IMR-90 (cell line): ENCODE measurements around the gene SUGCT. TPM values are rescaled to one million over a fixed set of nuclear protein-coding genes. Genes with fewer than 3 reads are reported as not detected.

Experiments
- ATAC-seq: fragments of 200-7000 bp; cut with Tn5 transposase; 2 replicates; pipeline ENCODE4 v1.9.1; 2020; ENCODE audit warnings: low read depth, mild to moderate bottlenecking, moderate library complexity
- BruUV-seq: library from RNA; stranded (reverse); fragments of 400-500 nt; replicated peaks from 2 replicates; lab custom pipeline; 2021; lab: Mats Ljungman, UMichigan
- CTCF ChIA-PET: fragments of 300-600 bp; formaldehyde crosslinking; extraction: SDS; loops from one replicate; lab custom pipeline; 2021; ENCODE audit warnings: antibody characterized with exemption; lab: Yijun Ruan, JAX
- POLR2A ChIA-PET: fragments of 300-600 bp; sonication (Branson Sonifier 250); formaldehyde crosslinking; loops from one replicate; lab custom pipeline; 2022; ENCODE audit warnings: antibody characterized with exemption; ENCODE audit not compliant: unreplicated experiment; lab: Charles Lee
- DNase-seq: peaks from one replicate; pipeline ENCODE4 v3.0.0; 2013
- H2AFZ ChIP-seq: replicated peaks from 2 replicates; pipeline ENCODE3; 2013; ENCODE audit warnings: low read length, mild to moderate bottlenecking; ENCODE audit not compliant: poor library complexity
- H2AK5ac ChIP-seq: 2 replicates; pipeline ENCODE4 v1.6.1; 2013; ENCODE audit warnings: low read depth, low read length, inconsistent platforms
- H2AK9ac ChIP-seq: replicated peaks from 2 replicates; pipeline ENCODE3; 2013; ENCODE audit warnings: mild to moderate bottlenecking, low read depth, low read length, moderate library complexity; ENCODE audit not compliant: poor library complexity
- H2BK120ac ChIP-seq: 2 replicates; pipeline ENCODE4 v1.6.1; 2013; ENCODE audit warnings: low read depth, low read length, inconsistent platforms
- H2BK15ac ChIP-seq: 3 replicates; pipeline ENCODE4 v1.6.1; 2013; ENCODE audit warnings: low read depth, low read length, inconsistent platforms
- H2BK20ac ChIP-seq: 2 replicates; pipeline ENCODE4 v1.6.1; 2013; ENCODE audit warnings: low read depth, mild to moderate bottlenecking, inconsistent platforms, low read length, moderate library complexity
- H2BK5ac ChIP-seq: 2 replicates; pipeline ENCODE4 v1.6.1; 2013; ENCODE audit warnings: mild to moderate bottlenecking, low read depth, low read length, inconsistent platforms; ENCODE audit not compliant: poor library complexity, severe bottlenecking
- H3K14ac ChIP-seq: replicated peaks from 2 replicates; pipeline ENCODE4 v1.6.1; 2013; ENCODE audit warnings: low read depth, low read length, inconsistent platforms
- H3K18ac ChIP-seq: 2 replicates; pipeline ENCODE4 v1.6.1; 2013; ENCODE audit warnings: low read depth, low read length, control low read depth
- H3K23ac ChIP-seq: 2 replicates; pipeline ENCODE4 v1.6.1; 2013; ENCODE audit warnings: low read depth, low read length, inconsistent platforms
- H3K27ac ChIP-seq: 2 replicates; pipeline ENCODE4 v1.5.1; 2013; ENCODE audit warnings: mild to moderate bottlenecking, control low read depth, low read length; ENCODE audit not compliant: insufficient read depth
- H3K27me3 ChIP-seq: 2 replicates; pipeline ENCODE4 v1.6.1; 2013; ENCODE audit warnings: low read length; ENCODE audit not compliant: control insufficient read depth, insufficient read depth
- H3K36me3 ChIP-seq: 2 replicates; pipeline ENCODE4 v1.6.1; 2013; ENCODE audit warnings: low read length, mixed read lengths; ENCODE audit not compliant: control insufficient read depth, insufficient read depth
- H3K4ac ChIP-seq: 2 replicates; pipeline ENCODE4 v1.6.1; 2013; ENCODE audit warnings: low read depth, low read length, inconsistent platforms
- H3K4me1 ChIP-seq: 2 replicates; pipeline ENCODE4 v1.6.1; 2013; ENCODE audit warnings: low read length, mixed read lengths; ENCODE audit not compliant: control insufficient read depth, insufficient read depth
- H3K4me2 ChIP-seq: 2 replicates; pipeline ENCODE4 v1.6.1; 2013; ENCODE audit warnings: low read depth, mild to moderate bottlenecking, control low read depth, low read length, moderate library complexity
- H3K4me3 ChIP-seq: 2 replicates; pipeline ENCODE4 v1.5.1; 2013; ENCODE audit warnings: low read depth, mild to moderate bottlenecking, control low read depth, low read length, moderate library complexity; ENCODE audit not compliant: insufficient read depth
- H3K56ac ChIP-seq: 2 replicates; pipeline ENCODE4 v1.6.1; 2013; ENCODE audit warnings: low read length, inconsistent platforms; ENCODE audit not compliant: insufficient read depth; ENCODE audit errors: extremely low read depth
- H3K79me1 ChIP-seq, 2 experiments: 2 replicates each; pipeline ENCODE4 v1.6.1; 2013; ENCODE audit warnings: low read length in 2 of 2, inconsistent platforms in 1 of 2, low read depth in 1 of 2
- H3K9ac ChIP-seq: 2 replicates; pipeline ENCODE4 v1.6.1; 2013; ENCODE audit warnings: low read depth, low read length, control low read depth
- H3K9me1 ChIP-seq: 2 replicates; pipeline ENCODE4 v1.6.1; 2013; ENCODE audit warnings: low read length, inconsistent platforms; ENCODE audit not compliant: insufficient read depth
- H3K9me3 ChIP-seq: 2 replicates; pipeline ENCODE4 v1.6.1; 2013; ENCODE audit warnings: low read length; ENCODE audit not compliant: control insufficient read depth, insufficient read depth
- H4K20me1 ChIP-seq: 2 replicates; pipeline ENCODE4 v1.6.1; 2013; ENCODE audit warnings: low read length, inconsistent platforms; ENCODE audit not compliant: insufficient read depth
- H4K5ac ChIP-seq: 2 replicates; pipeline ENCODE4 v1.6.1; 2013; ENCODE audit warnings: mild to moderate bottlenecking, low read depth, low read length, control low read depth
- H4K8ac ChIP-seq, 2 experiments: 2 replicates each; pipeline ENCODE4 v1.6.1; 2013; ENCODE audit warnings: low read depth in 2 of 2, low read length in 2 of 2, control low read depth in 1 of 2, inconsistent platforms in 1 of 2
- H4K91ac ChIP-seq: 2 replicates; pipeline ENCODE4 v1.6.1; 2013; ENCODE audit warnings: low read depth, low read length, inconsistent platforms; ENCODE audit not compliant: insufficient read depth
- BHLHE40 ChIP-seq: fragments of 150-350 bp; IDR thresholded peaks from 2 replicates; pipeline ENCODE4 v1.6.1; 2016; ENCODE audit warnings: mild to moderate bottlenecking, low read depth, low read length
- CHD1 ChIP-seq: IDR thresholded peaks from 2 replicates; pipeline ENCODE4 v1.6.1; 2012; ENCODE audit warnings: low read depth, low read length, improper control_type of control experiment
- CTCF ChIP-seq: conservative IDR thresholded peaks from 2 replicates; pipeline ENCODE4 v1.5.1; 2012; ENCODE audit warnings: mild to moderate bottlenecking, low read depth, low read length, improper control_type of control experiment
- ELK1 ChIP-seq: fragments of 150-350 bp; IDR thresholded peaks from 2 replicates; pipeline ENCODE4 v1.6.1; 2016; ENCODE audit warnings: low read depth, mild to moderate bottlenecking, low read length, moderate library complexity, borderline replicate concordance
- FOS ChIP-seq: fragments of 150-350 bp; IDR thresholded peaks from 2 replicates; pipeline ENCODE4 v1.6.1; 2016; ENCODE audit warnings: low read depth, low read length
- MAFK ChIP-seq: IDR thresholded peaks from 2 replicates; pipeline ENCODE4 v1.6.1; 2012; ENCODE audit warnings: low read depth, low read length, improper control_type of control experiment
- MAZ ChIP-seq: IDR thresholded peaks from 2 replicates; pipeline ENCODE4 v1.6.1; 2012; ENCODE audit warnings: low read depth, mild to moderate bottlenecking, low read length, improper control_type of control experiment, moderate library complexity, borderline replicate concordance
- NFE2L2 ChIP-seq: fragments of 150-350 bp; IDR thresholded peaks from 2 replicates; pipeline ENCODE4 v1.6.1; 2016; ENCODE audit warnings: low read depth, mild to moderate bottlenecking, low read length
- POLR2A ChIP-seq: IDR thresholded peaks from 2 replicates; pipeline ENCODE4 v1.6.1; 2012; ENCODE audit warnings: mild to moderate bottlenecking, low read depth, low read length
- RAD21 ChIP-seq: IDR thresholded peaks from 2 replicates; pipeline ENCODE4 v1.6.1; 2012; ENCODE audit warnings: low read length, improper control_type of control experiment
- RCOR1 ChIP-seq: IDR thresholded peaks from 2 replicates; pipeline ENCODE4 v1.6.1; 2012; ENCODE audit warnings: mild to moderate bottlenecking, low read length, improper control_type of control experiment; ENCODE audit not compliant: insufficient replicate concordance
- RFX5 ChIP-seq: IDR thresholded peaks from 2 replicates; pipeline ENCODE4 v1.8.0; 2012; ENCODE audit warnings: low read depth, mild to moderate bottlenecking, low read length, moderate library complexity
- USF2 ChIP-seq: fragments of 150-350 bp; IDR thresholded peaks from 2 replicates; pipeline ENCODE4 v1.6.1; 2017; ENCODE audit warnings: mild to moderate bottlenecking, antibody characterized with exemption, low read length, low read depth
- WGBS, 2 experiments: methylation state at CpG; one replicate each; pipeline versions ENCODE4 v1.1.5 to v1.1.7; 2013; ENCODE audit warnings: missing lambda C conversion rate in 2 of 2; ENCODE audit not compliant: insufficient read length in 1 of 2; ENCODE audit errors: extremely low coverage in 2 of 2; 5-methylcytosine and 5-hydroxymethylcytosine counted together
- dilution Hi-C: fragments of 300-500 bp; cut with HindIII; formaldehyde crosslinking; loops from one replicate; pipeline ENCODE4 v1.14.3; 2018; ENCODE audit warnings: low sequenced_read_pairs; ENCODE audit not compliant: unreplicated experiment
- in situ Hi-C: fragments of 300-500 bp; cut with MboI; formaldehyde crosslinking; loops from 3 replicates; pipeline ENCODE4 v1.14.3; 2019; ENCODE audit warnings: low sequenced_read_pairs, inconsistent platforms, mixed read lengths
- intact Hi-C: fragments of 100-400 bp; cut with micrococcal nuclease; formaldehyde crosslinking; loops from 2 replicates; pipeline ENCODE4 v1.10.0; 2022
- polyA plus RNA-seq, 3 experiments: library from polyadenylated mRNA; depleted of rRNA; stranded (reverse); fragments of >200 nt; gene quantifications; 2 replicates each; pipeline ENCODE4 v1.2.3, GENCODE V29; 2012; ENCODE audit warnings: low replicate concordance in 1 of 3
- total RNA-seq: library from RNA; depleted of rRNA; stranded (reverse); fragments of >200 nt; gene quantifications from 2 replicates; pipeline ENCODE4 v1.2.3, GENCODE V29; 2012

Gene SUGCT
- total and polyA plus RNA-seq, 2 of the 4 experiments (the other 2 are of a cell fraction), result 5.9 to 8.3 TPM

- no peak for DNase-seq
- peaks cover 2% of the 10 kb centered on the region for H3K9me1 ChIP-seq
- no CpG with 5 or more reads among the region's 4 CpGs for WGBS, 2 experiments
- H4K5ac ChIP-seq, result no peak overlapping the region
- H2AK9ac ChIP-seq, result no peak overlapping the region
- H3K56ac ChIP-seq, result no peak overlapping the region
- H3K9me3 ChIP-seq, result no peaks in the 10 kb centered on the region
- H3K4me2 ChIP-seq, result no peak overlapping the region
- no peak overlapping the region for H3K14ac ChIP-seq
- in situ Hi-C loops, result no loop called here
- no peak overlapping the region; the same call in 1 of the 2 replicates for H2AK5ac ChIP-seq
- H3K79me1 ChIP-seq, result no peaks in the 10 kb centered on the region
- no peak overlapping the region for H3K4me3 ChIP-seq
- dilution Hi-C loops, result no loop called here
- no peak overlapping the region for H4K8ac ChIP-seq
- H2BK15ac ChIP-seq, result no peak overlapping the region
- TF ChIP-seq RCOR1 (no peak), CHD1 (no peak), RFX5 (no peak), POLR2A (no peak), USF2 (no peak), MAFK (no peak), MAZ (no peak), FOS (no peak), RAD21 (no peak), NFE2L2 (no peak), BHLHE40 (no peak), CTCF (no peak), ELK1 (no peak)
- no peaks in the 10 kb centered on the region for H3K36me3 ChIP-seq
- H4K91ac ChIP-seq, result no peak overlapping the region
- no peaks in the 10 kb centered on the region for H3K27me3 ChIP-seq
- H3K9ac ChIP-seq, result no peak overlapping the region
- no peak overlapping the region for H3K27ac ChIP-seq
- ChIA-PET CTCF (no interaction called here), POLR2A (no interaction called here)
- H3K18ac ChIP-seq, result no peak overlapping the region
- H2BK20ac ChIP-seq, result no peak overlapping the region
- no peak overlapping the region for H2BK120ac ChIP-seq
- no peaks in the 10 kb centered on the region for H4K20me1 ChIP-seq
- H3K4me1 ChIP-seq, result 0 out of 2 replicates have a peak, but pooled peaks cover 2% of the 10 kb centered on the region
- no peak overlapping the region for H2BK5ac ChIP-seq
- no TSS peak for BruUV-seq
- no peak for ATAC-seq
- no peak overlapping the region for H3K23ac ChIP-seq
- no peak overlapping the region for H3K4ac ChIP-seq
- intact Hi-C loops, result no loop called here
- no peak overlapping the region for H2AFZ ChIP-seq
Observed at GRCh38 chr7:40757109-40757508, 622.3 kb downstream of the SUGCT start.
